ENCODE measurements around the gene SLC6A6. TPM values are rescaled to one million over a fixed set of nuclear protein-coding genes. Genes with fewer than 3 reads are reported as not detected.
A peak's percentile ranks its signal among the peaks of the same experiment; 100 is the strongest.

The SLC6A6 gene
- total and polyA plus RNA-seq, 10 of the 15 experiments (the other 5 are each of a cell fraction or from before 2014, with no cell fraction given), result 5.6 to 47.0 (median 20.2) TPM

DNA sequence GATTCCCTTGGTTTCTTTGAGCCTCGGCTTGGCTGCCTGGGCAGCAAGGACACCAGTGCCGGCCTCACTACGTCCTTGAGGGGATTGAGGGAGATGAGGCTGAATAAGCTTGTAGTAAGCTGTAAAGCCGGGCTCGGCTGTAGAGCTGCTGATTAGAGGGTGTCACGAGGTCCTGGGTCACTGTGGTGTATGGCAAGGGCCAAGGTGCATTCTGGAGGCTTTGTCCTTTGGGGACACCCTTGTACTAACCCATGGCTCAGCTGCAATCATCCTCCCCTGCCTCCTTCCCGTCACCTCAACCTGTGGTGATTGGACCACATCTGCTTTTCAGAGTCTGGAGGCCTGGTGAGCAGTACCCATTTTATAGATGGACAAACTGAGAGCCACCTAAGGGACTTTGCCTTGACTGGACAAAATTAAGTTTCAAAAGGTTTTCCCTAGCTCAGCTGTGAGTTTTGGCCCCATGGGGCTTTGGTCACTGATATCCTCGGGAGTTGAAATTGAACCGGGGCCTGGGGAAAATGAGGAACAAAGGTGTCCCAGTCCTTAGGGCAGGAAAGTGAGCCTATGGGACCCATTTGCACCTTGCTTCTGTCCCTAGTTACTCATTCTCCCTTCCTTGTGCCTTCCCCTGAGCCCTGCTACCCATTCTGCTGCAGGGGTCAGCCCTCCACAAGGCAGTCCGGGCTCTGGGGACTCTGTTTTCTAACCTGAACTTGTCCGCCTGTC, 2.4 kb downstream of the SLC6A6 start:
- ATAC-seq (peak; percentile 17), DNase-seq (ENCODE audit: low read depth, low spot score) (no peak), FAIRE-seq (peak; percentile 23)
- Histone ChIP-seq H3K9me3 (replicated peaks; ENCODE audit: control insufficient read depth, insufficient read depth, low read length) (no peaks in the 10 kb centered on the region), H3K27me3 (replicated peaks in 1 of 2; ENCODE audit: control insufficient read depth in 2 of 2, insufficient read depth in 2 of 2, low read length in 1 of 2) (no peaks in the 10 kb centered on the region; a peak in 1 of 4 replicates), H3K79me2 (ENCODE audit: control insufficient read depth, insufficient read depth, low read length) (peaks cover 47% of the 10 kb centered on the region), H2AFZ (ENCODE audit: control insufficient read depth, low read depth, low read length) (no peak overlapping the region), H3K9ac (ENCODE audit: control insufficient read depth, insufficient read depth, low read length) (peak overlapping the region; percentile 67), H3K4me3 (peak overlapping the region; percentile 89), H3K4me2 (ENCODE audit: control insufficient read depth, insufficient read depth) (peak overlapping the region; percentile 95), H4K20me1 (ENCODE audit: control insufficient read depth, insufficient read depth) (peaks cover 5% of the 10 kb centered on the region; the same call in 1 of the 2 replicates), H3K36me3 (ENCODE audit: control insufficient read depth in 2 of 2, insufficient read depth in 2 of 2, low read length in 1 of 2) (peaks cover 0 to 2% of the 10 kb centered on the region in 2 experiments; a peak in 1 of 4 replicates), H3K27ac (ENCODE audit: control insufficient read depth, insufficient read depth) (peak overlapping the region; percentile 37; the same call in 1 of the 2 replicates), H3K4me1 (ENCODE audit: control insufficient read depth, insufficient read depth, low read length) (peaks cover 35% of the 10 kb centered on the region)
- ChIA-PET SMC1A (ENCODE audit: uncharacterized antibody, unreplicated experiment) (interaction anchor here (0.8 to 12.5 kb wide), 8 partner anchors 9 to 202 kb away, joined by 3 to 143 read pairs (median 3); no protein-coding TSS in a partner anchor), POLR2A (interaction anchor here (2.2 to 5.1 kb wide), 3 partner anchors 17 to 27 kb away, joined by 7 to 53 read pairs (median 47); no protein-coding TSS in a partner anchor), CTCF (interaction anchor here (0.6 to 9.7 kb wide), 10 partner anchors 15 to 82 kb away, joined by 3 to 96 read pairs (median 4); no protein-coding TSS in a partner anchor), RAD21 (ENCODE audit: unreplicated experiment) (interaction anchor here (0.9 to 9.2 kb wide), 4 partner anchors 24 to 58 kb away, joined by 3 to 144 read pairs (median 4); no protein-coding TSS in a partner anchor)
- WGBS (ENCODE audit: insufficient coverage, insufficient replicate concordance, low lambda C conversion rate, missing lambda C conversion rate), result 58% methylated on average over 11 of the region's 11 CpGs
- no TSS peak for BruUV-seq (replicated peaks)
- intact Hi-C loops (cut with micrococcal nuclease; ENCODE audit: unreplicated experiment) (no loop called here), in situ Hi-C loops (cut with MboI) (no loop called here)
- TF ChIP-seq GABPA (IDR thresholded peaks at IDR 0.05; ENCODE audit: low read depth) (no peak), EGR1 (IDR thresholded peaks at IDR 0.05; ENCODE audit: borderline replicate concordance in 1 of 2, low read depth in 2 of 2, low read length in 2 of 2) (no peak), PML (IDR thresholded peaks at IDR 0.05; ENCODE audit: low read length) (no peak), SMARCA5 (IDR thresholded peaks at IDR 0.05) (peak; percentile 70; the same call in 1 of the 2 replicates), RUNX3 (IDR thresholded peaks at IDR 0.05; ENCODE audit: low read length) (no peak)
- TF ChIP-seq, protein P1, sequence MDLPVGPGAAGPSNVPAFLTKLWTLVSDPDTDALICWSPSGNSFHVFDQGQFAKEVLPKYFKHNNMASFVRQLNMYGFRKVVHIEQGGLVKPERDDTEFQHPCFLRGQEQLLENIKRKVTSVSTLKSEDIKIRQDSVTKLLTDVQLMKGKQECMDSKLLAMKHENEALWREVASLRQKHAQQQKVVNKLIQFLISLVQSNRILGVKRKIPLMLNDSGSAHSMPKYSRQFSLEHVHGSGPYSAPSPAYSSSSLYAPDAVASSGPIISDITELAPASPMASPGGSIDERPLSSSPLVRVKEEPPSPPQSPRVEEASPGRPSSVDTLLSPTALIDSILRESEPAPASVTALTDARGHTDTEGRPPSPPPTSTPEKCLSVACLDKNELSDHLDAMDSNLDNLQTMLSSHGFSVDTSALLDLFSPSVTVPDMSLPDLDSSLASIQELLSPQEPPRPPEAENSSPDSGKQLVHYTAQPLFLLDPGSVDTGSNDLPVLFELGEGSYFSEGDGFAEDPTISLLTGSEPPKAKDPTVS (IDR thresholded peaks at IDR 0.05; ENCODE audit: low read depth, low read length), result no peak
- TF ChIP-seq, protein P2, sequence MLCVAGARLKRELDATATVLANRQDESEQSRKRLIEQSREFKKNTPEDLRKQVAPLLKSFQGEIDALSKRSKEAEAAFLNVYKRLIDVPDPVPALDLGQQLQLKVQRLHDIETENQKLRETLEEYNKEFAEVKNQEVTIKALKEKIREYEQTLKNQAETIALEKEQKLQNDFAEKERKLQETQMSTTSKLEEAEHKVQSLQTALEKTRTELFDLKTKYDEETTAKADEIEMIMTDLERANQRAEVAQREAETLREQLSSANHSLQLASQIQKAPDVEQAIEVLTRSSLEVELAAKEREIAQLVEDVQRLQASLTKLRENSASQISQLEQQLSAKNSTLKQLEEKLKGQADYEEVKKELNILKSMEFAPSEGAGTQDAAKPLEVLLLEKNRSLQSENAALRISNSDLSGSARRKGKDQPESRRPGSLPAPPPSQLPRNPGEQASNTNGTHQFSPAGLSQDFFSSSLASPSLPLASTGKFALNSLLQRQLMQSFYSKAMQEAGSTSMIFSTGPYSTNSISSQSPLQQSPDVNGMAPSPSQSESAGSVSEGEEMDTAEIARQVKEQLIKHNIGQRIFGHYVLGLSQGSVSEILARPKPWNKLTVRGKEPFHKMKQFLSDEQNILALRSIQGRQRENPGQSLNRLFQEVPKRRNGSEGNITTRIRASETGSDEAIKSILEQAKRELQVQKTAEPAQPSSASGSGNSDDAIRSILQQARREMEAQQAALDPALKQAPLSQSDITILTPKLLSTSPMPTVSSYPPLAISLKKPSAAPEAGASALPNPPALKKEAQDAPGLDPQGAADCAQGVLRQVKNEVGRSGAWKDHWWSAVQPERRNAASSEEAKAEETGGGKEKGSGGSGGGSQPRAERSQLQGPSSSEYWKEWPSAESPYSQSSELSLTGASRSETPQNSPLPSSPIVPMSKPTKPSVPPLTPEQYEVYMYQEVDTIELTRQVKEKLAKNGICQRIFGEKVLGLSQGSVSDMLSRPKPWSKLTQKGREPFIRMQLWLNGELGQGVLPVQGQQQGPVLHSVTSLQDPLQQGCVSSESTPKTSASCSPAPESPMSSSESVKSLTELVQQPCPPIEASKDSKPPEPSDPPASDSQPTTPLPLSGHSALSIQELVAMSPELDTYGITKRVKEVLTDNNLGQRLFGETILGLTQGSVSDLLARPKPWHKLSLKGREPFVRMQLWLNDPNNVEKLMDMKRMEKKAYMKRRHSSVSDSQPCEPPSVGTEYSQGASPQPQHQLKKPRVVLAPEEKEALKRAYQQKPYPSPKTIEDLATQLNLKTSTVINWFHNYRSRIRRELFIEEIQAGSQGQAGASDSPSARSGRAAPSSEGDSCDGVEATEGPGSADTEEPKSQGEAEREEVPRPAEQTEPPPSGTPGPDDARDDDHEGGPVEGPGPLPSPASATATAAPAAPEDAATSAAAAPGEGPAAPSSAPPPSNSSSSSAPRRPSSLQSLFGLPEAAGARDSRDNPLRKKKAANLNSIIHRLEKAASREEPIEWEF (IDR thresholded peaks at IDR 0.05; ENCODE audit: insufficient replicate concordance, low read depth, low read length), result no peak
- TF ChIP-seq, protein P3, sequence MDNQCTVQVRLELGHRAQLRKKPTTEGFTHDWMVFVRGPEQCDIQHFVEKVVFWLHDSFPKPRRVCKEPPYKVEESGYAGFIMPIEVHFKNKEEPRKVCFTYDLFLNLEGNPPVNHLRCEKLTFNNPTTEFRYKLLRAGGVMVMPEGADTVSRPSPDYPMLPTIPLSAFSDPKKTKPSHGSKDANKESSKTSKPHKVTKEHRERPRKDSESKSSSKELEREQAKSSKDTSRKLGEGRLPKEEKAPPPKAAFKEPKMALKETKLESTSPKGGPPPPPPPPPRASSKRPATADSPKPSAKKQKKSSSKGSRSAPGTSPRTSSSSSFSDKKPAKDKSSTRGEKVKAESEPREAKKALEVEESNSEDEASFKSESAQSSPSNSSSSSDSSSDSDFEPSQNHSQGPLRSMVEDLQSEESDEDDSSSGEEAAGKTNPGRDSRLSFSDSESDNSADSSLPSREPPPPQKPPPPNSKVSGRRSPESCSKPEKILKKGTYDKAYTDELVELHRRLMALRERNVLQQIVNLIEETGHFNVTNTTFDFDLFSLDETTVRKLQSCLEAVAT (IDR thresholded peaks at IDR 0.05), result no peak
- TF ChIP-seq, protein P4, sequence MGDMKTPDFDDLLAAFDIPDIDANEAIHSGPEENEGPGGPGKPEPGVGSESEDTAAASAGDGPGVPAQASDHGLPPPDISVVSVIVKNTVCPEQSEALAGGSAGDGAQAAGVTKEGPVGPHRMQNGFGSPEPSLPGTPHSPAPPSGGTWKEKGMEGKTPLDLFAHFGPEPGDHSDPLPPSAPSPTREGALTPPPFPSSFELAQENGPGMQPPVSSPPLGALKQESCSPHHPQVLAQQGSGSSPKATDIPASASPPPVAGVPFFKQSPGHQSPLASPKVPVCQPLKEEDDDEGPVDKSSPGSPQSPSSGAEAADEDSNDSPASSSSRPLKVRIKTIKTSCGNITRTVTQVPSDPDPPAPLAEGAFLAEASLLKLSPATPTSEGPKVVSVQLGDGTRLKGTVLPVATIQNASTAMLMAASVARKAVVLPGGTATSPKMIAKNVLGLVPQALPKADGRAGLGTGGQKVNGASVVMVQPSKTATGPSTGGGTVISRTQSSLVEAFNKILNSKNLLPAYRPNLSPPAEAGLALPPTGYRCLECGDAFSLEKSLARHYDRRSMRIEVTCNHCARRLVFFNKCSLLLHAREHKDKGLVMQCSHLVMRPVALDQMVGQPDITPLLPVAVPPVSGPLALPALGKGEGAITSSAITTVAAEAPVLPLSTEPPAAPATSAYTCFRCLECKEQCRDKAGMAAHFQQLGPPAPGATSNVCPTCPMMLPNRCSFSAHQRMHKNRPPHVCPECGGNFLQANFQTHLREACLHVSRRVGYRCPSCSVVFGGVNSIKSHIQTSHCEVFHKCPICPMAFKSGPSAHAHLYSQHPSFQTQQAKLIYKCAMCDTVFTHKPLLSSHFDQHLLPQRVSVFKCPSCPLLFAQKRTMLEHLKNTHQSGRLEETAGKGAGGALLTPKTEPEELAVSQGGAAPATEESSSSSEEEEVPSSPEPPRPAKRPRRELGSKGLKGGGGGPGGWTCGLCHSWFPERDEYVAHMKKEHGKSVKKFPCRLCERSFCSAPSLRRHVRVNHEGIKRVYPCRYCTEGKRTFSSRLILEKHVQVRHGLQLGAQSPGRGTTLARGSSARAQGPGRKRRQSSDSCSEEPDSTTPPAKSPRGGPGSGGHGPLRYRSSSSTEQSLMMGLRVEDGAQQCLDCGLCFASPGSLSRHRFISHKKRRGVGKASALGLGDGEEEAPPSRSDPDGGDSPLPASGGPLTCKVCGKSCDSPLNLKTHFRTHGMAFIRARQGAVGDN (IDR thresholded peaks at IDR 0.05), result no peak

Measured in GM12878 (cell line).